Measurements from ENCODE around the gene SLC23A2. TPM values are rescaled to one million over a fixed set of nuclear protein-coding genes. Genes with fewer than 3 reads are reported as not detected.

The SLC23A2 gene
- total and polyA plus RNA-seq, 2 experiments from 2014 or later, result 5.9 to 9.6 TPM

- Histone ChIP-seq H3K27ac (no peak overlapping the region), H3K27me3 (replicated peaks; ENCODE audit: insufficient read depth) (no peaks in the 10 kb centered on the region), H3K79me2 (ENCODE audit: insufficient read depth) (no peaks in the 10 kb centered on the region), H3K4me3 (no peak overlapping the region), H3K9me3 (ENCODE audit: low read depth) (no peaks in the 10 kb centered on the region), H3F3A (ENCODE audit: insufficient read depth) (no peaks in the 10 kb centered on the region), H3K4me2 (ENCODE audit: unreplicated experiment) (no peak overlapping the region), H4K20me1 (ENCODE audit: insufficient read depth) (no peaks in the 10 kb centered on the region), H3K9ac (no peak overlapping the region), H3K4me1 (ENCODE audit: insufficient read depth) (no peaks in the 10 kb centered on the region), H2AFZ (no peak overlapping the region), H3K36me3 (ENCODE audit: low read depth) (peaks cover 5% of the 10 kb centered on the region; the same call in 1 of the 2 replicates), H3K9me2 (ENCODE audit: insufficient read depth) (no peaks in the 10 kb centered on the region)
- no peak for DNase-seq
- in situ Hi-C loops (cut with MboI), result no loop called here
- TF ChIP-seq EZH2 (IDR thresholded peaks at IDR 0.05; ENCODE audit: insufficient read depth, poor library complexity, severe bottlenecking), result no peak
- no peak for TF ChIP-seq EZH2phosphoT487 (IDR thresholded peaks at IDR 0.05; ENCODE audit: insufficient read depth, low read depth)
- 93 to 95% methylated on average over 14 of the region's 14 CpGs for WGBS, 2 experiments (ENCODE audit: low coverage in 1 of 2, low lambda C conversion rate in 2 of 2, missing lambda C conversion rate in 2 of 2)
Observed at GRCh38 chr20:4862661-4863060, 138.6 kb downstream of the SLC23A2 start.

- Histone ChIP-seq H2AFZ (no peak overlapping the region), H3F3A (ENCODE audit: insufficient read depth) (no peaks in the 10 kb centered on the region), H3K27ac (no peak overlapping the region), H4K20me1 (ENCODE audit: insufficient read depth) (no peaks in the 10 kb centered on the region), H3K9me2 (ENCODE audit: insufficient read depth) (no peaks in the 10 kb centered on the region), H3K79me2 (ENCODE audit: insufficient read depth) (no peaks in the 10 kb centered on the region), H3K36me3 (ENCODE audit: low read depth) (peaks cover 5% of the 10 kb centered on the region; the same call in 1 of the 2 replicates), H3K9me3 (ENCODE audit: low read depth) (no peaks in the 10 kb centered on the region), H3K9ac (no peak overlapping the region), H3K4me1 (ENCODE audit: insufficient read depth) (no peaks in the 10 kb centered on the region), H3K27me3 (replicated peaks; ENCODE audit: insufficient read depth) (no peaks in the 10 kb centered on the region), H3K4me3 (no peak overlapping the region), H3K4me2 (ENCODE audit: unreplicated experiment) (no peak overlapping the region)
- DNase-seq, result no peak
- in situ Hi-C loops (cut with MboI), result no loop called here
- 94 to 95% methylated on average over 11 of the region's 11 CpGs for WGBS, 2 experiments (ENCODE audit: low coverage in 1 of 2, low lambda C conversion rate in 2 of 2, missing lambda C conversion rate in 2 of 2)
- TF ChIP-seq EZH2phosphoT487 (IDR thresholded peaks at IDR 0.05; ENCODE audit: insufficient read depth, low read depth), result no peak
- TF ChIP-seq EZH2 (IDR thresholded peaks at IDR 0.05; ENCODE audit: insufficient read depth, poor library complexity, severe bottlenecking), result no peak
Observed at GRCh38 chr20:4861961-4862360, 139.3 kb downstream of the SLC23A2 start.

- Histone ChIP-seq H3K9me2 (ENCODE audit: insufficient read depth) (no peaks in the 10 kb centered on the region), H3K9me3 (ENCODE audit: low read depth) (no peaks in the 10 kb centered on the region), H2AFZ (no peak overlapping the region), H3K4me3 (no peak overlapping the region), H3K4me1 (ENCODE audit: insufficient read depth) (no peaks in the 10 kb centered on the region), H4K20me1 (ENCODE audit: insufficient read depth) (no peaks in the 10 kb centered on the region), H3K9ac (no peak overlapping the region), H3K27me3 (replicated peaks; ENCODE audit: insufficient read depth) (no peaks in the 10 kb centered on the region), H3K36me3 (ENCODE audit: low read depth) (peaks cover 5% of the 10 kb centered on the region; the same call in 1 of the 2 replicates), H3K27ac (no peak overlapping the region), H3F3A (ENCODE audit: insufficient read depth) (no peaks in the 10 kb centered on the region), H3K4me2 (ENCODE audit: unreplicated experiment) (no peak overlapping the region), H3K79me2 (ENCODE audit: insufficient read depth) (no peaks in the 10 kb centered on the region)
- in situ Hi-C loops (cut with MboI), result no loop called here
- DNase-seq, result no peak
- TF ChIP-seq EZH2 (IDR thresholded peaks at IDR 0.05; ENCODE audit: insufficient read depth, poor library complexity, severe bottlenecking) (no peak), EZH2phosphoT487 (IDR thresholded peaks at IDR 0.05; ENCODE audit: insufficient read depth, low read depth) (no peak)
- 94 to 98% methylated on average over 3 of the region's 3 CpGs for WGBS, 2 experiments (ENCODE audit: low coverage in 1 of 2, low lambda C conversion rate in 2 of 2, missing lambda C conversion rate in 2 of 2)
Observed at GRCh38 chr20:4858000-4858399, 143.3 kb downstream of the SLC23A2 start.

GRCh38 chr20:4856022-4856755 is 145.1 kb downstream of the SLC23A2 start:
- Histone ChIP-seq H3K36me3 (ENCODE audit: low read depth) (peaks cover 5% of the 10 kb centered on the region; the same call in 1 of the 2 replicates), H3K4me2 (ENCODE audit: unreplicated experiment) (no peak overlapping the region), H3K4me1 (ENCODE audit: insufficient read depth) (no peaks in the 10 kb centered on the region), H3K27ac (no peak overlapping the region), H3K4me3 (no peak overlapping the region), H3F3A (ENCODE audit: insufficient read depth) (no peaks in the 10 kb centered on the region), H3K9ac (no peak overlapping the region), H4K20me1 (ENCODE audit: insufficient read depth) (no peaks in the 10 kb centered on the region), H3K9me2 (ENCODE audit: insufficient read depth) (no peaks in the 10 kb centered on the region), H3K79me2 (ENCODE audit: insufficient read depth) (no peaks in the 10 kb centered on the region), H3K9me3 (ENCODE audit: low read depth) (no peaks in the 10 kb centered on the region), H3K27me3 (replicated peaks; ENCODE audit: insufficient read depth) (no peaks in the 10 kb centered on the region), H2AFZ (no peak overlapping the region)
- in situ Hi-C loops (cut with MboI), result no loop called here
- DNase-seq, result no peak
- no peak for TF ChIP-seq EZH2 (IDR thresholded peaks at IDR 0.05; ENCODE audit: insufficient read depth, poor library complexity, severe bottlenecking)
- TF ChIP-seq EZH2phosphoT487 (IDR thresholded peaks at IDR 0.05; ENCODE audit: insufficient read depth, low read depth), result no peak
- WGBS, 2 experiments (ENCODE audit: low coverage in 1 of 2, low lambda C conversion rate in 2 of 2, missing lambda C conversion rate in 2 of 2), result 94 to 95% methylated on average over 19 of the region's 19 CpGs
